HL-60 (cell line): ENCODE data around the gene RRM1.

ENCODE experiments used
- DNase-seq, 2 experiments: peaks; one replicate each; pipeline ENCODE4 v3.0.0-alpha.2; 2010 to 2020; ENCODE audit warnings: low read depth in 1 of 2, low spot score in 1 of 2
- H3K27ac ChIP-seq: fragments of 250-450 bp; sonication (Bioruptor Pico); replicated peaks from 2 replicates; pipeline ENCODE4 v1.5.1; 2020; ENCODE audit warnings: mild to moderate bottlenecking, moderate library complexity
- H3K27me3 ChIP-seq: fragments of 250-450 bp; sonication (Bioruptor Pico); 2 replicates; pipeline ENCODE4 v1.5.1; 2021; ENCODE audit warnings: mild to moderate bottlenecking, moderate library complexity; ENCODE audit not compliant: insufficient read depth, poor library complexity, severe bottlenecking
- H3K4me3 ChIP-seq: replicated peaks from 2 replicates; pipeline ENCODE4 v1.5.1; 2011; ENCODE audit warnings: mild to moderate bottlenecking, control low read depth, low read length; ENCODE audit not compliant: insufficient read depth
- CTCF ChIP-seq: IDR thresholded peaks from one replicate; pipeline ENCODE4 v1.5.1; 2011; ENCODE audit warnings: low read length, control low read depth, inconsistent platforms; ENCODE audit not compliant: insufficient read depth
- GABPA ChIP-seq: IDR thresholded peaks from 2 replicates; pipeline ENCODE4 v1.6.1; 2012; ENCODE audit warnings: low read depth
- POLR2AphosphoS5 ChIP-seq: IDR thresholded peaks from 2 replicates; pipeline ENCODE4 v1.6.1; 2012; ENCODE audit warnings: low read depth
- REST ChIP-seq: IDR thresholded peaks from 2 replicates; pipeline ENCODE4 v1.6.1; 2012; ENCODE audit warnings: low read depth; ENCODE audit not compliant: insufficient replicate concordance
- SPI1 ChIP-seq: IDR thresholded peaks from 2 replicates; pipeline ENCODE4 v1.6.1; 2012; ENCODE audit warnings: low read depth, mild to moderate bottlenecking, borderline replicate concordance

The RRM1 gene

DNA sequence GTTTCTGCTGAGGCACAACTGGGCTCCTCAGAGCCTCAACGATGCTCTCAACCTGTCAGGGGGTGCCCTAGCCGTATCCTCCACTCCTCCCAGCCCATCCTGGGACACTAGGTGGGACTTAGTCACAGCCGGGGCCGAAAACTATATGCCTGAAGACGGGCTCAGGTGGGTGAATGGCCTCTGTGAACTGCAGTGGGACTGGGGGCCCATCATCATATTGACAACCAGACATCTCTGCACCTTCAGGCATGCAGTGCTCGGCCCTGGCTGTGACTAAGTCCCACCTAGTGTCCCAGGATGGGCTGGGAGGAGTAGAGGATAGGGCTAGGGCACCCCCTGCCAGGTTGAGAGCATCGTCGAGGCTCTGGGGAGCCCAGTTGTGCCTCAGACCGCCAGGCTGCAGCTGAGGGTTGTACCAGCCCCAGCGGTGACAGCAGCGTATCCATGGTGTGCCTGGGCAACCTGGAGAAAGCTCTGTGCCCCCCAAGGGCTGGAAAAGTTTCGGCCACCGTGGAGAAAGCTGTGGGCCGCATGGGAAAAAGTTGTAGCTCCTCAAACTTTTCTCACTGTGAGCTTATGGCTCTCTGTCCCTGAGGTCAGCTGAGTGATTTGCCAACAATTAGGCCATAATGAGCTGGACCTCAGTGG, 88.9 kb downstream of the RRM1 start:
- Histone ChIP-seq H3K4me3 (no peak overlapping the region), H3K27me3 (no peaks in the 10 kb centered on the region), H3K27ac (no peak overlapping the region)
- no peak for TF ChIP-seq CTCF
- no peak for TF ChIP-seq GABPA
- no peak for TF ChIP-seq REST
- TF ChIP-seq POLR2AphosphoS5 = no peak
- TF ChIP-seq SPI1 = no peak
- no peak for DNase-seq

- DNase-seq = no peak
- Histone ChIP-seq H3K4me3 (no peak overlapping the region), H3K27me3 (no peaks in the 10 kb centered on the region), H3K27ac (no peak overlapping the region)
- TF ChIP-seq POLR2AphosphoS5 = no peak
- no peak for TF ChIP-seq CTCF
- TF ChIP-seq GABPA = no peak
- TF ChIP-seq REST = no peak
- TF ChIP-seq SPI1 = no peak
Observed at GRCh38 chr11:4184163-4184916, 89.7 kb downstream of the RRM1 start.

DNA sequence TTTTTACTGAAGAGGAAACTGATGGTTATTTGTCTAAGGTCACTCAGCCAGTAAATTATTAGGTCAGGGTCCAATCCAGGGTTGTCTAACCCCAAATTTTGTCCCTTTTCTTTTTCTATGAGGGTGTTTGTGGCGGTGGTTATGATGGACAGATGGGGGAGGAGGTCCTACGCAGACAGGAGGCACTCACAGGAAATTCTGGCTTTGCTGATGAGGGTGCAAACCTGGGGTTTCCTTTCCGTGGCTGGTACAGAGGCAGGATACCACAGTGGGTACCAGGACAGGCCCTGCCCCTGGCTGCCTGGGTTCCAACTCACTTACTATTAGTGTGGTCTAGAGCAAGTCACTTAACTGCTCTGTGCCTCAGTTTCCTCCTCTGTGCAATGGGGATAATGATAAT, 91.0 kb downstream of the RRM1 start:
- no peak overlapping the region for H3K4me3 ChIP-seq

More for the DNA sequence above, 91.0 kb downstream of the RRM1 start:
- Histone ChIP-seq H3K27me3 (no peaks in the 10 kb centered on the region), H3K27ac (no peak overlapping the region)
- no peak for DNase-seq
- TF ChIP-seq POLR2AphosphoS5 (no peak), CTCF (no peak), GABPA (no peak), SPI1 (no peak), REST (no peak)
